ENCODE data around the gene CD48. TPM values are rescaled to one million over a fixed set of nuclear protein-coding genes. Genes with fewer than 3 reads are reported as not detected.

CD48 gene
- total and polyA plus RNA-seq, 7 donors: 2.9 to 112 (median 4.5) TPM

DNA sequence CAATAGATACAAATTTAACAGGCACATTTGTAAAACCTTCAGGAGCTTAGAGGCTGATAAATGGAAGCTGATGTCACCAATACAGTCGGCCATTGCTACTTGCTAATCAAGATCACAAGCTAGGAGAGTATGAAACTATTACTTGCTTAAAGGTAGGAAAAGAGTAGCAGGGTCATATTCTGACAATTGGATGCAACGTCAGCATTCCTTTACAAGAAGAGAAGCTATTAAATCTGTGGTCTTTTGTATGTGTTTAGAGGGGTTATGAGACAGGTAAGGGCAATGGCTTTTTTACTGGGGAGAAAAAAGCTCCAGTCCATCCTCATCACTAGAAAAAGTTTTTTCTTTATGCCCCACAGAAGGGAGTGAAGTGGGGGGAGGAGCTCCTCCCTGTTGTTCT lies 11.7 kb upstream of the CD48 start:
- H3K27me3 ChIP-seq: no peaks in the 10 kb centered on the region
- peaks cover 0 to 6% (median 2%) of the 10 kb centered on the region in 4 donors for H3K4me1 ChIP-seq
- no peak overlapping the region for H3K4me3 ChIP-seq
- H3K9me3 ChIP-seq: no peaks in the 10 kb centered on the region
- H3K27ac ChIP-seq: no peak overlapping the region
- TF ChIP-seq EP300 (IDR thresholded peaks at IDR 0.05): no peak
- no peak for TF ChIP-seq POLR2AphosphoS5 (IDR thresholded peaks at IDR 0.05)
- no peak for TF ChIP-seq POLR2A (IDR thresholded peaks at IDR 0.05)
- TF ChIP-seq, protein P1, sequence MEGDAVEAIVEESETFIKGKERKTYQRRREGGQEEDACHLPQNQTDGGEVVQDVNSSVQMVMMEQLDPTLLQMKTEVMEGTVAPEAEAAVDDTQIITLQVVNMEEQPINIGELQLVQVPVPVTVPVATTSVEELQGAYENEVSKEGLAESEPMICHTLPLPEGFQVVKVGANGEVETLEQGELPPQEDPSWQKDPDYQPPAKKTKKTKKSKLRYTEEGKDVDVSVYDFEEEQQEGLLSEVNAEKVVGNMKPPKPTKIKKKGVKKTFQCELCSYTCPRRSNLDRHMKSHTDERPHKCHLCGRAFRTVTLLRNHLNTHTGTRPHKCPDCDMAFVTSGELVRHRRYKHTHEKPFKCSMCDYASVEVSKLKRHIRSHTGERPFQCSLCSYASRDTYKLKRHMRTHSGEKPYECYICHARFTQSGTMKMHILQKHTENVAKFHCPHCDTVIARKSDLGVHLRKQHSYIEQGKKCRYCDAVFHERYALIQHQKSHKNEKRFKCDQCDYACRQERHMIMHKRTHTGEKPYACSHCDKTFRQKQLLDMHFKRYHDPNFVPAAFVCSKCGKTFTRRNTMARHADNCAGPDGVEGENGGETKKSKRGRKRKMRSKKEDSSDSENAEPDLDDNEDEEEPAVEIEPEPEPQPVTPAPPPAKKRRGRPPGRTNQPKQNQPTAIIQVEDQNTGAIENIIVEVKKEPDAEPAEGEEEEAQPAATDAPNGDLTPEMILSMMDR (IDR thresholded peaks at IDR 0.05): no peak
- H3K36me3 ChIP-seq: no peaks in the 10 kb centered on the region
- intact Hi-C loops (cut with DNase I): no loop called here
- 84 to 87% methylated on average over 2 of the region's 2 CpGs for WGBS, 2 donors
- no peak for DNase-seq

DNA sequence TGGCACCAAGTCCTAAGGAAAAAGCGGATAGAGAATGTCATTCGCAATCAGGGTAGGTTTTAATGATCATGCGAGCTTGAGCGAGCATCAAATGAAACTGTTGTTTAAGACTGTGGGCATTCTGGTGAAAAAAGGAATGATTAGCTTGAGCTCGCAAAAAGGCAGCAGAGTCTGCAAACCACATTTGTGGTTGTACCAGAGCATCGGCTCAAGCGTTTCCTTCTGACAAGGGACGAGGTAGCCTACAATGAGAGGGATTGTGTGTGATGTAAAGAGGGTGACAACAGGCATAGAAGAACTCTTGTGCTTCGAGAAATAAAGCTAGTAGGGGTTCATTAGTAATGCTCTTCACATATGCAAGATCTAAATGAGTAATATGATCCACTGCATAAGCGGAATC lies 11.1 kb upstream of the CD48 start:
- intact Hi-C loops (cut with DNase I): no loop called here
- 69 to 86% methylated on average over 10 of the region's 10 CpGs for WGBS, 2 donors

DNA sequence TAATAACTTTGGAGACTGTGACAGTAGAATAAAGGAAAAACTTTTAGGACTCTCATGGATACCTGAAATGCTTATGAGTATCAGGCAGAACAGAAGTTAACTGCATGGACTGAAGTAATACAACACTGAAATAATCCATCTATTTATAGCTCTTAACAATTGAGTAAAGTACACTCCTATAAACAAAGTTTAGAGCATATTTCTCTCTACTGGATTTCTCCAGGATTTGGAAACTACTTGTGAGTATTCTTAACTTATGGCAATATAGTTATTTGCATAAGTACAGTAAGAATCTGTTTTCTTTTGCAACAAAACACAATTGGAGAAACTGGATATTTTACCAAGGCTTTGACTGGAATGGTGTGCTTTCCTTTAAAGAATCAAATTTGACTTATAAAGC lies 9.9 kb upstream of the CD48 start:
- DNase-seq: no peak
- no peaks in the 10 kb centered on the region for H3K9me3 ChIP-seq
- H3K4me3 ChIP-seq: no peak overlapping the region
- H3K4me1 ChIP-seq: peaks cover 0 to 3% (median under 1%) of the 10 kb centered on the region in 4 donors
- no peak for TF ChIP-seq EP300 (IDR thresholded peaks at IDR 0.05)
- no peak for TF ChIP-seq POLR2AphosphoS5 (IDR thresholded peaks at IDR 0.05)
- TF ChIP-seq, protein P1 (IDR thresholded peaks at IDR 0.05): no peak
- TF ChIP-seq POLR2A (IDR thresholded peaks at IDR 0.05): no peak
- no peaks in the 10 kb centered on the region for H3K36me3 ChIP-seq
- H3K27me3 ChIP-seq: no peaks in the 10 kb centered on the region
- no peak overlapping the region for H3K27ac ChIP-seq
- intact Hi-C loops (cut with DNase I): no loop called here

More for the DNA sequence above, 11.1 kb upstream of the CD48 start:
- no peaks in the 10 kb centered on the region for H3K9me3 ChIP-seq
- TF ChIP-seq POLR2A (IDR thresholded peaks at IDR 0.05) (no peak), POLR2AphosphoS5 (IDR thresholded peaks at IDR 0.05) (no peak), EP300 (IDR thresholded peaks at IDR 0.05) (no peak)
- TF ChIP-seq, protein P1 (IDR thresholded peaks at IDR 0.05): no peak
- H3K4me3 ChIP-seq: no peak overlapping the region
- H3K4me1 ChIP-seq: peaks cover 0 to 6% (median 2%) of the 10 kb centered on the region in 4 donors
- no peak overlapping the region for H3K27ac ChIP-seq
- no peaks in the 10 kb centered on the region for H3K36me3 ChIP-seq
- no peak for DNase-seq
- no peaks in the 10 kb centered on the region for H3K27me3 ChIP-seq

DNA sequence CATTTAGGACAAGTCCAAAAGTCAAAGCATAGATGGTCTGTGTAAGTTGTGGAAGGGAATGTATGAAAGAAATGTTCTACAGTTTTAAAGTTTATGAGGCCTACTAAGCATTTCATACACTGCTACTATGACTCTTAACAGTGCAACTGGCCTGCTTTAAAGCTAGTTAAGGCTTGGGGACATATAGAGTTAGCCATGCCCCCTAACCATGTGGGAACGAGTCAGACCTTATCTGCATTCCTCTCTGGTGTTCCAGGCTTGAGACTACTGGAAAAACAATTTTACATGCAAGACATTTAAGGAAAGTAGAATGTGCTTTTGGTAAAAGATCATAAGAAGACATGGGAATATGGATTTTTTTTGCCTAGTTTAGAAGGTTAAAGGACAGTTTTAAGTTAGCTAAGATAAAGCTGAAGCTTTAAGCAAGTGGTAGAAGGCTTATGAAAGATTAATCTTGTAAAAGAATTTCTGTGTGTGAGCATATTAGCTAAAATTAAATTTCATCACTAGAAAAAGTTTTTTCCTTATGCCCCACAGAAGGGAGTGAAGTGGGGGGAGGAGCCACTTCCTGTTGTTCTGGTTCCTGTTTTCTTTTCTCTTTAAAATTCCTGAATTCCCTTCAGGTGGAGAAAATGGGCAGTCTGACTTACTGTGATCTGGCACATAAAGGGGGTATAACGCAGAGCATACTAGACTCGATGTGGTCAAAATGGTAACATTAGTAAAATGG lies 8.9 kb upstream of the CD48 start:
- Histone ChIP-seq H3K27me3 (no peaks in the 10 kb centered on the region), H3K9me3 (no peaks in the 10 kb centered on the region), H3K36me3 (no peaks in the 10 kb centered on the region), H3K4me3 (no peak overlapping the region), H3K4me1 (no peaks in the 10 kb centered on the region), H3K27ac (no peak overlapping the region)
- intact Hi-C loops (cut with DNase I): no loop called here
- WGBS, 2 donors: 91 to 92% methylated on average over 3 of the region's 3 CpGs
- DNase-seq: no peak
- TF ChIP-seq POLR2AphosphoS5 (IDR thresholded peaks at IDR 0.05) (no peak), EP300 (IDR thresholded peaks at IDR 0.05) (no peak), POLR2A (IDR thresholded peaks at IDR 0.05) (no peak)
- TF ChIP-seq, protein P1 (IDR thresholded peaks at IDR 0.05): no peak

DNA sequence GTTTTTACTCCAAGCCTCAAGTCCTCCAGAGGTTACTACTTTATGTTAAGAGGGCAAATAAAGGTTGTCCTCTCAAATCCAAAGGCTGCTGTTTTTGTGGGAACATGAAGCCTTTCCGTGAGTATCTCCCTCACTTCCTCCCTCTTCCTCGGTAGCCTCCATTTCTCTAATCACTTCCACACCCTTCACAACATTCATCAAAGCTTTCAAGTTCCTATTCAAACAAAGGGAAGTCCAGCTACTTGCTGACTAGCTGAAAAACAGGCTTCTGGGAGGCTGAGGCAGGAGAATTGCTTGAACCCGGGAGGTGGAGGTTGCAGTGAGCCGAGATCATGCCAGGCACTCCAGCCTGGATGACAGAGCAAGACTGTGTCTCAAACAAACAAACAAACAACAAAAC lies 6.6 kb upstream of the CD48 start:
- H3K27ac ChIP-seq: no peak overlapping the region
- H3K27me3 ChIP-seq: no peaks in the 10 kb centered on the region
- TF ChIP-seq, protein P1 (IDR thresholded peaks at IDR 0.05): no peak
- TF ChIP-seq POLR2A (IDR thresholded peaks at IDR 0.05) (no peak), EP300 (IDR thresholded peaks at IDR 0.05) (no peak), POLR2AphosphoS5 (IDR thresholded peaks at IDR 0.05) (no peak)
- H3K36me3 ChIP-seq: no peaks in the 10 kb centered on the region
- no peaks in the 10 kb centered on the region for H3K9me3 ChIP-seq
- no peaks in the 10 kb centered on the region for H3K4me1 ChIP-seq
- no peak overlapping the region for H3K4me3 ChIP-seq
- WGBS, 2 donors: 68 to 82% methylated on average over 4 of the region's 4 CpGs
- intact Hi-C loops (cut with DNase I): no loop called here
- DNase-seq: no peak
